ENCODE measurements around the gene CBL. TPM values are rescaled to one million over a fixed set of nuclear protein-coding genes. Genes with fewer than 3 reads are reported as not detected.
"Not testable (repeated sequence)": the region's sequence is repeated elsewhere in the genome, so short reads cannot be mapped to it uniquely, and the experiment has no call there.

Gene CBL
- total RNA-seq, 1 donor from 2014 or later = 15.5 TPM

DNA sequence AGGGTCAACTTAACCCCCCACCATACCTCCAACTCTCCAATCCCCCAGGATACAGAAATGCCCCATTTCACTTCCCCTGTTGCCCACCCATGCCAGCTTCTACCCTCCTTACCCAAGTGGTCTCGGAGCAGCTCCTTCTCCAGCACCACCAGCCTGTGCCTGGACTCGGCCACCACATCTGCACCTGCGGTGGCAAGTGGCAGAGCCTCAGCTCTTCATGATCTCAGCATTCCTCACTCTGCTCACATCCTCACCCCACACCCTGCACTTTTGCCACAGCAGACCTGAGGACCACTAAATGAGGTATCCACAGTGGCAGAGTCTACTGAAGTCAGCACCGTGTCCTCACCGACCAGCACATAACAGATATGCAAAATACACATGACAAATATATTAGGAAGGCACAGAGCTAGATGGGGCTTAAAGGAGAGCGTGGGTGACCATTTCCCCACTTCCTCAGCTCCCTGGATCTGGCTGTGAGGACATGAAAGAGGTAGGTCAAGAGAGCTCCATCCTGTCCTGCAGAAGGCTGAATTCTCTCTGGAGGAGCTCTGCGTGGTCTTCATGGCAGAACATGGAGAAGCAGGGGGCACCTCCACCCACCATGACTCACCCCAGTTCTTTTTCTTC, 11.2 kb upstream of the CBL start:
- Histone ChIP-seq H3K36me3 (no peaks in the 10 kb centered on the region), H3K4me3 (no peak overlapping the region), H3K27me3 (no peaks in the 10 kb centered on the region), H3K4me1 (no peaks in the 10 kb centered on the region), H3K27ac (no peak overlapping the region), H3K9me3 (no peaks in the 10 kb centered on the region)
- no peak for DNase-seq (ENCODE audit: extremely low spot score in 2 of 2)
- intact Hi-C loops (cut with DNase I) = no loop called here
- TF ChIP-seq POLR2AphosphoS5 (IDR thresholded peaks at IDR 0.05; ENCODE audit: insufficient read depth in 1 of 2, low read depth in 1 of 2) (no peak), POLR2A (IDR thresholded peaks at IDR 0.05) (no peak)
- TF ChIP-seq, protein P1, sequence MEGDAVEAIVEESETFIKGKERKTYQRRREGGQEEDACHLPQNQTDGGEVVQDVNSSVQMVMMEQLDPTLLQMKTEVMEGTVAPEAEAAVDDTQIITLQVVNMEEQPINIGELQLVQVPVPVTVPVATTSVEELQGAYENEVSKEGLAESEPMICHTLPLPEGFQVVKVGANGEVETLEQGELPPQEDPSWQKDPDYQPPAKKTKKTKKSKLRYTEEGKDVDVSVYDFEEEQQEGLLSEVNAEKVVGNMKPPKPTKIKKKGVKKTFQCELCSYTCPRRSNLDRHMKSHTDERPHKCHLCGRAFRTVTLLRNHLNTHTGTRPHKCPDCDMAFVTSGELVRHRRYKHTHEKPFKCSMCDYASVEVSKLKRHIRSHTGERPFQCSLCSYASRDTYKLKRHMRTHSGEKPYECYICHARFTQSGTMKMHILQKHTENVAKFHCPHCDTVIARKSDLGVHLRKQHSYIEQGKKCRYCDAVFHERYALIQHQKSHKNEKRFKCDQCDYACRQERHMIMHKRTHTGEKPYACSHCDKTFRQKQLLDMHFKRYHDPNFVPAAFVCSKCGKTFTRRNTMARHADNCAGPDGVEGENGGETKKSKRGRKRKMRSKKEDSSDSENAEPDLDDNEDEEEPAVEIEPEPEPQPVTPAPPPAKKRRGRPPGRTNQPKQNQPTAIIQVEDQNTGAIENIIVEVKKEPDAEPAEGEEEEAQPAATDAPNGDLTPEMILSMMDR (IDR thresholded peaks at IDR 0.05) = no peak

DNA sequence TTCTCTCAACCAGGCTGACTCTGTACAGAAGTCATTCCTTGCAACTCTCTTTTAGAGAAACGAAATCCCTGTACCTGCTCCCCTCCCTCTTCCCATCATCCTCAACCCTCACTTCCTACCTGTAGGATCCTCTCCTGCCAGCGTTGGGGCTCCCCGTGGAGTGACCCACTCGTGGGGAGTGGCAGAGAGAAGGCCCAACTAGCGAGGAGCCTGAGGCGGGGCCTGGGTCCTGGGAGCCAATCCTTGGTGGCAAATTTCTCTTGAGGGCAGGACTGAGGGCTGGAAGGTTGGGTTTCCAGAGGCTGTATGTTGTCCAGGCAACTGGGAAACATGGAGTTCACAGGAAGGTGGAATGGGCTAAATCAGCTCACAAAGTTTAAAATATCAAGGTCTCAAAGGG, 10.5 kb upstream of the CBL start:
- no peaks in the 10 kb centered on the region for H3K9me3 ChIP-seq
- no peak for TF ChIP-seq POLR2AphosphoS5 (IDR thresholded peaks at IDR 0.05; ENCODE audit: insufficient read depth in 1 of 2, low read depth in 1 of 2)
- TF ChIP-seq, protein P1 (IDR thresholded peaks at IDR 0.05) = no peak
- no peaks in the 10 kb centered on the region for H3K36me3 ChIP-seq
- intact Hi-C loops (cut with DNase I) = no loop called here
- no peak overlapping the region for H3K27ac ChIP-seq
- no peaks in the 10 kb centered on the region for H3K4me1 ChIP-seq
- no peak overlapping the region for H3K4me3 ChIP-seq
- no peak for DNase-seq (ENCODE audit: extremely low spot score in 2 of 2)
- H3K27me3 ChIP-seq = no peaks in the 10 kb centered on the region

DNA sequence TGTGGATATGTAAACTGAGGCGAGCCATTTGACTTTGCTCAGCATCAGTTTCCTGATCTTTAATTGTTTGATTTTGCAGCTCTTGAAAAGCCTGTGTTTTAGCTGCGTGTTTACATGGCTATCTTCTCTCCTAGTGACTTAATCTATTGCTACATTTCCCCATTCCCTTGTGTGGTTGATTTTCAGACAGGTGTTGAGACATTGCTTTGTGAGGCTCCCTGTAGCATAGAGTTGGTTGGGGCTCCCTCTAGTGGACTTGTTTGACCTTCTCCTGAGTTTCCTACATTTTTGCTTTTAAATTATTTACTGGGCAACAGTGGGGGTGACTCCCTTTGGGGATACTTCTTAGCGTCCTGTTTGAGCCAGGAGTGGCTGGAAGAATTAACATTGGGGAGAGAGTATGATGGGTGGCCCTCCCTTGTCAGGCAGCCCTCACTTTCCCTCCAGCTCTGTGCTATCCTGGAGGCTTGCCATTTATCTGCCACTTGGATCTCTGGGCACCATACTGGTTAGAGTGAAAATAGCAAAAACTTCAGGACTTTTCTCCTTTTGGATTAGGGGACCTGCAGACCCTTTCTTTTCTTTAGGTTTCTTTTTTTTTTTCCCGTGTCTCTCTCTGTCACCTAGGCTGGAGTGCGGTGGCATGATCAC, 9.2 kb upstream of the CBL start:
- H3K9me3 ChIP-seq = no peaks in the 10 kb centered on the region
- no peak for DNase-seq (ENCODE audit: extremely low spot score in 2 of 2)
- H3K36me3 ChIP-seq = no peaks in the 10 kb centered on the region
- TF ChIP-seq POLR2AphosphoS5 (IDR thresholded peaks at IDR 0.05; ENCODE audit: insufficient read depth in 1 of 2, low read depth in 1 of 2) (peak in 1 of 2 donors; percentile 74), POLR2A (IDR thresholded peaks at IDR 0.05) (no peak)
- TF ChIP-seq, protein P1 (IDR thresholded peaks at IDR 0.05) = peak; percentile 70 to 85 (median 78)
- intact Hi-C loops (cut with DNase I) = no loop called here
- H3K27ac ChIP-seq = no peak overlapping the region
- no peak overlapping the region for H3K4me3 ChIP-seq
- H3K4me1 ChIP-seq = no peaks in the 10 kb centered on the region
- H3K27me3 ChIP-seq = no peaks in the 10 kb centered on the region

DNA sequence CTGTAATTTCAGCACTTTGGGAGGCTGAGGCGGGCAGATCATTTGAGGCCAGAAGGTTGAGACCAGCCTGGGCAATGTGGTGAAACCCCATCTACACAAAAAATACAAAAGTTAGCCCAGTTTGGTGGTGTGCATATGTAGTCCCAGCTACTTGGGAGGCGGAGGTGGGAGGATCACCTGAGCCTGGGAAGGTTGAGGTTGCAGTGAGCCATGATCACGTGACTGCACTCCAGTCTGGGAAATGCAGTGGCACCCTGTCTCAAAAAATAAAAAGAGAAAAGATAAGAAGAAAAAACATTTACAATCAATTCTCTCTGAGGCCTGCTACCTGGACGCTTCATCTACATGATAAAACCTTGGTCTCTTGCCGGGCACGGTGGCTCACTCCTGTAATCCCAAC, 7.2 kb upstream of the CBL start:
- Histone ChIP-seq H3K4me3 (no peak overlapping the region), H3K27ac (no peak overlapping the region), H3K9me3 (no peaks in the 10 kb centered on the region), H3K27me3 (no peaks in the 10 kb centered on the region), H3K4me1 (no peaks in the 10 kb centered on the region), H3K36me3 (no peaks in the 10 kb centered on the region)
- intact Hi-C loops (cut with DNase I) = no loop called here
- TF ChIP-seq POLR2A (IDR thresholded peaks at IDR 0.05) = no peak
- no peak for TF ChIP-seq POLR2AphosphoS5 (IDR thresholded peaks at IDR 0.05; ENCODE audit: insufficient read depth in 1 of 2, low read depth in 1 of 2)
- TF ChIP-seq, protein P1 (IDR thresholded peaks at IDR 0.05) = no peak
- DNase-seq (ENCODE audit: extremely low spot score in 2 of 2) = no peak

DNA sequence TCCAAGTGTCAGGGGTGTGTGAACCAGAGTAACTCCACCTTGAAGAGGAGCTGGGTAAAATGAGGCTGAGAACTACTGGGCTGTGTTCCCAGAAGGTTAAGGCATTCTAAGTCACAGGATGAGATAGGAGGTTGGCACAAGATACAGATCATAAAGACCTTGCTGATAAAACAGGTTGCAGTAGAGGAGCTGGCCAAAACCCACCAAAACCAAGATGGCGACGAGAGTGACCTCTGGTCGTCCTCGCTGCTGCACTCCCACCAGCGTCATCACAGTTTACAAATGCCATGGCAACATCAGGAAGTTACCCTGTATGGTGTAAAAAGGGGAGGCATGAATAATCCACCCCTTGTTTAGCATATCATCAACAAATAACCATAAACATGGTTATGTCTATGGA, 4.9 kb upstream of the CBL start:
- H3K4me3 ChIP-seq; DNase-seq (ENCODE audit: extremely low spot score in 2 of 2); H3K36me3 ChIP-seq; H3K9me3 ChIP-seq; H3K4me1 ChIP-seq; H3K27me3 ChIP-seq; H3K27ac ChIP-seq: not testable (repeated sequence)
- intact Hi-C loops (cut with DNase I) = loop anchor here (10.0 kb wide), 1 partner anchor 106 kb away; a partner anchor contains a TSS
